Activated CD8-positive, alpha-beta memory T cell treated with anti-CD3 and anti-CD28 coated beads, Interleukin-2, amount 50 U/mL, for 1 hour (primary cell): Measurements from ENCODE around the gene ZSCAN22.

Experiments used
- DNase-seq: peaks from one replicate; pipeline ENCODE4 v3.0.0-alpha.2; 2020; ENCODE audit errors: extremely low read depth

The ZSCAN22 gene

GRCh38 chr19:58351990-58352755, 25.4 kb downstream of the ZSCAN22 start:
- no peak for DNase-seq

GRCh38 chr19:58352760-58353671, 26.2 kb downstream of the ZSCAN22 start, which contains the start of gene A1BG:
Gene A1BG (minus strand): TSS chr19:58353492. CDS start chr19:58353437, 55 bp downstream.
- no peak for DNase-seq

DNA sequence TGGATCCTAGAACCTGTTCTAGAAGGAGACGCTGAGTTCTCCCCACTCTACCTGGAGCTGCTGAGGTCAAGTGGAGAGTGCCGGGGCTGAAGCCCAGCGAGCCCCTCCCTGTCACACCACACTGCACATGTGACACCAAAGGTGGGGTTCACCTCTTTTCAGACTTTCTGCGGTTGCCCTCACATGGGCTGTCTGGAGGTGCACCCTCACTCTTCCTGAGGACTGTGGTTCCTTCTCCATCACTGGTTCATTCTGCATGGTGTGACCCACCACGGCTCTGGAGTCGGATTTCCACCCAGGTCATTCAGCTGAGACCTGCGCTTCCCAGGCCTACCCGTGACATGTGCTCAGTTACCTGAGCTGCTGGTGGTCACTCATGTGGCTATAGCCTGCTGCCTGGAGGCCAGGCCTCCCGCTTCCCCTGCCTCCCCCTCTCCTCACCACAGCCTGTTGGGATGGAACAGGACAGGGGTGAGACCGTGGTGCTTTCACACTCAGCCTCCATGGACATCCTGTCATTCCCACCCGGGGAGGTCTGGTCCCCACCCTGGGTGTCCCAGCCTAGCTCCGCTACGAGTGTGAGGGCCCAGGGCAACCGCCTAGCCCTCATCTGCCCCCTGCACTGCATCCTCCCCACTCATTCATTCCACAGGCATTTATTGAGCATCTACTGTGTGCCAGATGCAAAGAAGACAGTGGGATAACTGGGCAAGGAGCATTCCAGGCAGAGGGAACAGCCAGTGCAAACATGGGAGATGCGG, 27.1 kb downstream of the ZSCAN22 start:
- no peak for DNase-seq

DNA sequence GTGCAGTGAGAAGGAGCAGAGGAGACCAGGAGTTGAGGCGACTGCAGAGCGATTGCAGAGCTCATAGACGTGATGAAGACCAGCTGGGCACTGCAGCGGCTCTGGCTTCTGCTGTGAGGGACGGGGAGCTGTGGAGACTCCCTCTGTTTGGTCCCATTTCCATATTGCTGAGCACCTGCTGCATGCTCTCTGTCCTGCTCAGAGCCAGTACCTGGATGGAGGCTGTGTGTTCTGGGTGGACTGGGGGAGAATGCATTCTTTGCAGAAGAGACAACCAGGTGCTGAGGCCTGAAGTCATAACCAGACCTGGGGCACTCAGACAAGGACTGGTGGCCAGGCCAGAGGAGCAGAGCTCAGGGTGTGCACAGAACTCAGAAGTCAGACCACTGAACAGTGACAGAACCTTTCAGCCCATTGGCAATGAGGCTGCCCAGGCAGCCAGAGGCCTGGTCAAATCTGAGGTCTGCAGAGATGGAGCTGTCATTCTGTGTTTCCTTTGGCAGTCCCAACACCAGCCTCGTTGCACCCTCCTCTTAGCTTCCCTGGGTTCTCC, 27.8 kb downstream of the ZSCAN22 start:
- no peak for DNase-seq

- no peak for DNase-seq
These were observed 28.5 kb downstream of the ZSCAN22 start for GRCh38 chr19:58355215-58355796.

DNA sequence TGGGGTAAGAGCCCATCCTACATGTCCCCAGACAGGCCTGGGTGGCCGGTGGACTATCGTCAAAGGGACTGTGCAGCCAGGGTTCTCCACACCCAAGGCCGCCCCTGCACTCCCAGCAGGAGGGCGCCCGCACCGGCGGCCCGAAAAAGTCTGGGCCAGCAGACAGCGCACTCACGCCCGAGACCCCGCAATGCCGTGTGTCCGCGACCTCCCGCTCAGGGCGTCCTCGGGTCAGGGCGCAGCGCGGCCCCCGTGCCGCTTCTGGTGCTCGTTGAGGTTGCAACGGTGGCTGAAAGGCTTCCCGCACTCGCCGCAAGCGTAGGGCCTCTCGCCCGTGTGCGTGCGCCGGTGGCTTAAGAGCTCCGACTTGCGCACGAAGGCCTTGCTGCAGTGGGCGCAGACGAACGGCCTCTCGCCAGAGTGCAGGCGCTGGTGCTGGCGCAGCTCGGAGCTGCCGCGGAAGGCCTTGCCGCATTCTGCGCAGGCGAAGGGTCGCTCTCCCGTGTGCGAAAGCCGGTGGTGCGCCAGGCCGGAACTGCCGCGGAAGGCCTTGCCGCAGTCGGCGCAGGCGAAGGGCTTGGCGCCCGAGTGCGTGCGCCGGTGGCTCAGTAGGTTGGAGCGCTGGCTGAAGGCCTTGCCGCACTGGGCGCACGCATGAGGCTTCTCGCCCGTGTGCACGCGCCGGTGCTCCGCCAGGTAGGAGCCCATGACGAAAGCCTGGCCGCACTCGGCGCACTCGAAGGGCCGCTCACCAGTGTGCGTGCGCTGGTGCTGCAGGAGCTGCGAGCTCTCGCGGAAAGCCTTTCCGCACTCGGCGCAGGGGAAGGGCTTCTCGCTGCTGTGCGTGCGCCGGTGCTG, 29.3 kb downstream of the ZSCAN22 start:
- DNase-seq: no peak

DNA sequence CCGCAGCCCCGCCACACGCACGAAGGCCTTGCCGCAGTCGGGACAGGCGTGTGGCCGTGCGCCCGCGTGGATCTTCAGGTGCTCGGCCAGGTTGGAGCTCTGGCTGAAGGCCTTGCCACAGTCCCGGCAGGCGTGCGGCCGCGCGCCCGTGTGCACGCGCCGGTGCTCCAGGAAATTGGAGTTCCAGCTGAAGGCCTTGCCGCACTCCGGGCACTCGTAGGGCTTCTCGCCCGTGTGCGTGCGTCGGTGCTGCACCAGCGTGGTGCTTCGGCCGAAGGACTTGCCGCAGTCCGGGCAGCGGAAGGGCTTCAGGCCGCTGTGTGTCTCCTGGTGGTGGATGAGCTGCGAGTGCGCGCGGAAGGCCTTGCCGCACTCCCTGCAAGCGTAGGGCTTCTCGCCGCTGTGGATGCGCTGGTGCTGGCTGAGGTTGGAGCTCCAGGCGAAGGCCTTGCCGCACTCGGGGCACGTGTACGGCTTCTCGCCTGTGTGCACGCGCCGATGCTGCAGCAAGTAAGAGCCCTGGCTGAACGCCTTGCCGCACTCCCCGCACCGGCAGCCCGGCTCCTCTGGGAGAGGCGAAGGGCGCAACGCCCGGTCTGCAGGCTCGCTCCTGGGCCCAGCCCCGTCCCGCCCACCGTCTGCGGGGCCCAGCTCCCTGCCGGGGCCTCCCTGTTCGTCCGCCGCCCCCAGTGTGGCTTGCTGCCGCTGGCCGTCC, 30.1 kb downstream of the ZSCAN22 start:
- no peak for DNase-seq

GRCh38 chr19:58357481-58358145, 30.8 kb downstream of the ZSCAN22 start:
- DNase-seq: no peak

- no peak for DNase-seq
These were observed 35.1 kb downstream of the ZSCAN22 start for GRCh38 chr19:58361900-58362271.

- DNase-seq: peak; percentile 88
These were observed 35.6 kb downstream of the ZSCAN22 start, which contains the start of gene ZNF497 for GRCh38 chr19:58362272-58362994. Gene ZNF497 (minus strand): TSS chr19:58362751. CDS start chr19:58357635, 5,116 bp downstream.

GRCh38 chr19:58364146-58364545, 37.4 kb downstream of the ZSCAN22 start:
- DNase-seq: no peak

DNA sequence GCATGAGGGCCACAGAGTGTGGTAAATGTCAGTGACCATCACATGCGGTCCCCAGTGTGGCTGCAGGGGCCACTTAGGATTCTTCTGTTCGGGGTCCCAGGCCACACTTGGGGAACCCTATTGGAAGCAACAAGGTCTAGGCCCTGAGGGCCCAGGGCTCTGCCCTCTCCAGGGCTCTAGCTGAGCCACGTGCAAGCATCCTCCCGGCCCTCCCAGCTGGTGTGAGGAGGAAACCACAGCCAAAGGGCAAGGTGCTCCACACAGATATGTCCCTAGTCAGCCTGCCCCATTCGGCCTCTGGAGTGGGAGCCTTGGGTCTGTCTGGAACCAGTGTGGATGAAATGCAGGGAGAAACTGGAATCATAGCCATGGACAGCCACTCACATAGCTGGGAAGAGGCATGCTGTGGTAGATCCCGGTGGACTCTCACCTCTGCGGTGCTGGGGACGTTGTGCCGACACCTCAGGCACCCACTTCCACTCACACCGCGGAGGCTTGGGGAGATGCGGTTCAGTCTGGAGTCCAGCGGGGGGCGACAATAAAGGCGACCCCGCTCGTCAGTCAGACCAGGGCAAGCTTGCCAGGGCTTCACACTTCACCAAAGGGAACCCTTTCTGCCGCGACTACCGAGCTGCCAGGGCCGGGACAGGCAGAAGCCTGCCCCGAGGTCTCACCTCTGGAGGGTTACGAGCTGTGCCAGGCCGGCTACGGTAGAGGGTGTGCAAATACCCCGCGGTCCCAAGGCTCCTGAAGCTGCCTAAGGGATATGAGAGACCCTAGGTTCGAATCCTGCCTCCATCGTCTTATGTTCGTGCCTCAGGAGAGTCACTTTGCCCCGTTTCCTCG, 40.0 kb downstream of the ZSCAN22 start:
- DNase-seq: no peak

DNA sequence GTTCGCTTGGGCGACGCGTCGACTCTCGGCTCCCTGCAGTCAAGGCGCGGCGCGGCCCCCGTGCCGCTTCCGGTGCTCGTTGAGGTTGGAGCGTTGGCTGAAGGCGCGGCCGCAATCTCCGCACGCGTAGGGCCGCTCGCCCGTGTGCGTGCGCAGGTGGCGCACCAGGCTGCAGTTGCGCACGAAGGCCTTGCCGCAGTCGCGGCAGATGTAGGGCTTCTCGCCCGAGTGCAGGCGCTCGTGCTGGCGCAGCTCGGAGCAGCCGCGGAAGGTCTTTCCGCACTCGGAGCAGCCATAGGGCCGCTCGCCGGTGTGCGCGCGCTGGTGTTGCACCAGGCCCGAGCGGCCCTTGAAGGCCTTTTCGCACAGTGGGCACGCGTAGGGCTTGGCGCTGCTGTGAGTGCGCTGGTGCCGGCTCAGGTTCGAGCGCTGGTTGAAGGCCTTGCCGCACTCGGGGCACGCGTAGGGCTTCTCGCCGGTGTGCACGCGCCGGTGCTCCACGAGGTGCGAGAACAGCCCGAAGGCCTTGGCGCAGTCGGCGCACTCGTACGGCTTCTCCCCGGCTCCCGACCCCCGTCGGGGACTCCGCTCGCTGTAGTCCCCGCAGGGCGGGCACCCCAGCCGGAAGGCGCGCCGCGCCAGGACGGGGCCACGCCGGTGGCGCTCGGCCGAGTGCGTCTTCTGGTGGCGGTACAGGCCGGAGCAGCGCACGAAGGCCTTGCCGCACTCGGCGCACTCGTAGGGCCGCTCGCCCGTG, 41.1 kb downstream of the ZSCAN22 start:
- no peak for DNase-seq

DNA sequence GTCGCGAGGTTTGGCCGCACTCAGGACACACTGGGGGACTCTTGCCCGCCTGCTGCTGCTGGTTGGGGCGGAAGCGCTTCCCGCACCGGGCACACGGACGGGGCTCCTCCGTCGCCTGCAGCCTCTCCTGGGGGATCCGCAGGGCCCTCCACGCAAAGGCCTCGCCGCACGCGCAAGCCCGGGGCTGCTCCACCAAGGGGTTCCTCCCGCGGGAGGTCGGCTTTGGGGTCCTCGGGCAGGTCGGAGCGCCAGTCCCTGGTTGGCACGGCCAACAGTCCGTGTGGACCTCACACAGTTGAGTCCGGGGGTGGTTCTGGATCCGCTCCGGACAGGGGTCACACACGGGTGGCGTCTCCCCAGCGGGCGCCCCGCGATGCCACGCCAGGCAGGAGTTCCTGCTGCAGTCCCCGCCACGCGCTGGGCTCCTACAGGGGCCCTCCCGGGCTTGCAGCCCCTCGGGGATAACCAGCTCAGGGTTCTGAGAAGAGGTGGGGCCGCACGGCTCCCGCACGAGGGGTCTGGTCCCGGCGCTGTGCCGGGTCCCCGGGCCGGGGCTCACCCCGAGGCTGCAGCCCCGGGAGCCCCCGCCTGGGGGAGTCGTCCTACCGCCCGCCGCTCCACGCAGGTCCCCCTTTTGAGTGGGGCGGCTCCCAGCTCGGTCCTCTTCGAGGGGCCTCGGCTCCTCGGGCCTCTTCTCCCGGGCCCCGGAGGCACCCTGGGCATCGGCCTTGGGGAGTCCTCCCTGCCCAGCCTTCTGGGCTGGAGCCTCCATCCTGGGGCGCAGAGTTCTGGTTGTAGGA, 42.0 kb downstream of the ZSCAN22 start:
- DNase-seq: no peak

GRCh38 chr19:58372311-58373133, 45.7 kb downstream of the ZSCAN22 start:
- no peak for DNase-seq
